HepG2 (cell line): Measurements from ENCODE around the gene ACADVL. TPM values are rescaled to one million over a fixed set of nuclear protein-coding genes. Genes with fewer than 3 reads are reported as not detected.

Experiments used
- ATF6 ChIP-seq: sonication (generic); formaldehyde crosslinking; conservative IDR thresholded peaks from 2 replicates; pipeline ENCODE4 v1.4.0; 2020; ENCODE audit warnings: missing genetic modification reagents
- CEBPZ ChIP-seq: IDR thresholded peaks from 2 replicates; pipeline ENCODE4 v1.6.1; 2012; ENCODE audit warnings: low read length, improper control_type of control experiment
- DRAP1 ChIP-seq: IDR thresholded peaks from 2 replicates; pipeline ENCODE4 v1.6.1; 2016; ENCODE audit warnings: missing genetic modification reagents, missing compliant biosample characterization
- MTF1 ChIP-seq: sonication (generic); formaldehyde crosslinking; IDR thresholded peaks from 2 replicates; pipeline ENCODE4 v1.5.0; 2020; ENCODE audit warnings: missing genetic modification reagents
- NFAT5 ChIP-seq: sonication (generic); formaldehyde crosslinking; IDR thresholded peaks from 2 replicates; pipeline ENCODE4 v1.4.0; 2020; ENCODE audit warnings: missing genetic modification reagents
- RARA ChIP-seq: IDR thresholded peaks from 2 replicates; pipeline ENCODE4 v1.6.1; 2016; ENCODE audit warnings: missing genetic modification reagents, missing compliant biosample characterization
- SUZ12 ChIP-seq: fragments of 150-350 bp; IDR thresholded peaks from 2 replicates; pipeline ENCODE4 v1.6.1; 2014; ENCODE audit warnings: low read depth, low read length
- ZNF275 ChIP-seq: sonication (generic); formaldehyde crosslinking; IDR thresholded peaks from 2 replicates; pipeline ENCODE4 v1.8.0; 2022; ENCODE audit warnings: missing genetic modification reagents, mild to moderate bottlenecking, inconsistent platforms, borderline replicate concordance
- ZNF513 ChIP-seq: sonication (generic); formaldehyde crosslinking; conservative IDR thresholded peaks from 2 replicates; pipeline ENCODE4 v1.5.0; 2020; ENCODE audit warnings: missing genetic modification reagents
- ZNF550 ChIP-seq: sonication (generic); formaldehyde crosslinking; IDR thresholded peaks from 2 replicates; pipeline ENCODE4 v1.4.0; 2020; ENCODE audit warnings: mild to moderate bottlenecking, missing genetic modification reagents, borderline replicate concordance
- polyA plus RNA-seq, 8 experiments: library from polyadenylated mRNA; depleted of rRNA in 3 of 8; stranded (reverse) in 7 of 8; unstranded in 1 of 8; fragments of >200 nt; fragmentation: Illumina TruSeq in 4 of 8; extraction: Trizol in 4 of 8; gene quantifications; 2 replicates each; pipeline versions ENCODE4 v1.2.1 to v1.2.3, GENCODE V29; 2011 to 2016; ENCODE audit warnings: low read depth in 4 of 8, missing spikeins in 1 of 8, mixed read lengths in 1 of 8; ENCODE audit not compliant: insufficient read depth in 1 of 8
- total RNA-seq, 5 experiments: library from RNA; depleted of rRNA; stranded (reverse); fragments of >200 nt; fragmentation: Illumina TruSeq; extraction: Trizol; gene quantifications; 2 replicates each; pipeline ENCODE4 v1.2.3, GENCODE V29; 2016; ENCODE audit warnings: low read depth in 1 of 5

Gene ACADVL
- total and polyA plus RNA-seq, 2 of the 13 experiments (the other 11 are each of a cell fraction or from before 2014, with no cell fraction given), result 219 to 412 TPM

GRCh38 chr17:7239091-7240027, 19.6 kb downstream of the ACADVL start, which contains the start of gene PHF23 (continued):
- TF ChIP-seq CEBPZ (no peak), ZNF513 (CRISPR knock-in tag) (no peak), RARA (no peak), SUZ12 (peak; percentile 70), NFAT5 (no peak), MTF1 (CRISPR knock-in tag) (no peak), ZNF275 (CRISPR knock-in tag) (0 out of 2 replicates have a peak, but pooled peaks have one; percentile 38), ATF6 (CRISPR knock-in tag) (no peak), ZNF550 (CRISPR knock-in tag) (no peak), DRAP1 (CRISPR knock-in tag) (peak; percentile 27; the same call in 1 of the 2 replicates)
